ENCODE results near the gene ALG1L2.
"Not testable (repeated sequence)": the region's sequence is repeated elsewhere in the genome, so short reads cannot be mapped to it uniquely, and the experiment has no call there.

Gene ALG1L2, protein sequence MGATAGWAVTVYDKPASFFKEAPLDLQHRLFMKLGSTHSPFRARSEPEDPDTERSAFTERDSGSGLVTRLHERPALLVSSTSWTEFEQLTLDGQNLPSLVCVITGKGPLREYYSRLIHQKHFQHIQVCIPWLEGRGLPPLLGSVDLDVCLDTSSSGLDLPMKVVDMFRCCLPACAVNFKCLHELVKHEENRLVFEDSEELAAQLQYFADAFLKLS

DNA sequence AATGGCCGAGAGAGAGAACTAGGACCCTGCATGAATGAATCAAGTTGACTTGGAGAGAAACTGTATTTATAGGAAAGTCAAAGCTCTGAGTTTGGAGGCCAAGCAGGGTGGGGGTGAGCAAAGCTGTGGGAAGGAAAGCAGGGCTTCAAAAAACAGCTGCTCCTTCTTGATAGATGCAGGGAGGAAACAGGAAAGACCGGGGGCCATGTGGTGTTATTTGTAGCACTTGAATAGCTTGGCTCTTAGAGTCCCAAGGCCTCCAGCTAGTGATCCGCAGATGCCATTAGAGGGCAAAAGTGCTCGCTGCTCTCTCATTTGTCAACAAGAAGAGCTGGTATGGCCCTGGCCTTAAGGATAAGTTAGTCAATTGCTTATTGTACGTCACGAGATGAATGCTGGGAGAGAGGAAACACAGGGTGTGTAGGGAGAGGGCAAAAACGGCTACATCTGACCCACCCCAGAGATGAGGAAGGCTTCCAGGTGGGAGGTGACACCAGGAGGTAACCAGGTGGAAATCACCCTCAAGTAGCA, at the start of gene ALG1L2:
ALG1L2 (plus strand) TSS at position 481 of the 531 bp plus-strand sequence. CDS start 186 bp downstream, outside the sequence.
- no peak for DNase-seq

DNA sequence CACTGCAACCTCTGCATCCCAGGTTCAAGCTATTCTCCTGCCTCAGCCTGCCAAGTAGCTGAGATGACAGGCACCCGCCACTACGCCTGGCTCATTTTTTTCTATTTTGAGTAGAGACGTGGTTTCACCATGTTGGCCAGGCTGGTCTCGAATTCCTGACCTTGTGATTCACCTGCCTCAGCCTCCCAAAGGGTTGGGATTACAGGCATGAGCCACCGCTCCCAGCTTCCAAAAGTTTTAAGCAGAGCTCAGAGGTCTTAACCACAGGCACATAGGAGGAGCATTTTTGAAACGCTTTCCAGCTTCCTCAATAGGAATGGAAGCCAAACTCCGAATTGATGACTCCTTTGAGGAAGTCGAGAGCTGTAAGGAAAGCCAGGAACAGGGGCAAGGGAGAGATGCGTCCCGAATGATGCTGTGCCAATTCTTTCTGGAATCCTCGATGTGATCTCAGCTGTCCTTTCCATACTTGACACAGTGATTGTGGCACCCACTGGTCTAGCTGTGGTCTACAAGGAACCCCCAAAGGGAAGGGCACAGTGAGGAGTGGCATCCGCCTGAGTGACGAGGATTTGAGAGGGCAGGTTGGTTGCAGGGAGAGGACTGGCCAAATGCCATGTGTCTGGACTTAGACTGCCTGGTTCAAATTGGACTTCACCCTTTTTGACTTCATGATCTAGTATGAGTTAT, 44.4 kb upstream of the ALG1L2 start:
- DNase-seq = not testable (repeated sequence)

DNA sequence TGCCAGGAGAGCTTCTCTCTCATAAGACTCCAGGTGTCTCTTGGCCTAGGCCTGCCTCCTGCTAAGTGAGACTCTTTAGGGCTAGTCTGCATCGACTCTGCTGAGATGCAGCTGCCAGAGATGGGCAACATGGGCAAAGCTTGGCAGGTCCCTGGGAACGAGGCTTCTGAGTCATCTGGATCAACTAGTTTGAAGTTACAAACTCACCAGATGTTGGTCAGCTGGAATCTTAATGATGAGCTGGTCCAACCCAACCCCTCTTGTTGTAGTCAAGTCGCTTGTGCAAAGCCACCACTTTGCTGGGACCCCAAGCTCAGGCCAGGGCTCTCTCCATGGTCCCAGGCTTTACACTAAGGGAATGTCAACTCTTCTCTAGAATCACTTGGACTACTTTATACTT, 38.9 kb upstream of the ALG1L2 start:
- not testable (repeated sequence) for DNase-seq

DNA sequence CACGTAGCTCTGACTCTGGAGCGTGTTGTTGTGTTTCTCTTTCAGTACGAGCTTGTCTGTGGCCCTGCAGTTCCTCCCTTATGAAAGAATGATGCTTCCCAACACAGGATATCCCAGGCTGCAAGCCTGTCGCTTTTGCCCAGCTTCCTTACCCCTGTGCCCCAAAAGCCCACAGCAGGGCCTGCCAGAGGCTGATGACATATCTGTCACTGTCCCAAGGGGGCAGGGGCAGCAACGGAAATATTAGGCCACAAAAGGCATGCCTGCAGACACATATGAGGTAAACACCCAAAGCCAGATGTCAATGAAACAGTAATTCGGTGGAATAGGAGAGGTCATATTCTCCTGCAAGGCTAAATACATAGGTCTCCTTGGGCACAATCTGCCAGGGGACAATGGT, 38.0 kb upstream of the ALG1L2 start:
- DNase-seq = not testable (repeated sequence)

DNA sequence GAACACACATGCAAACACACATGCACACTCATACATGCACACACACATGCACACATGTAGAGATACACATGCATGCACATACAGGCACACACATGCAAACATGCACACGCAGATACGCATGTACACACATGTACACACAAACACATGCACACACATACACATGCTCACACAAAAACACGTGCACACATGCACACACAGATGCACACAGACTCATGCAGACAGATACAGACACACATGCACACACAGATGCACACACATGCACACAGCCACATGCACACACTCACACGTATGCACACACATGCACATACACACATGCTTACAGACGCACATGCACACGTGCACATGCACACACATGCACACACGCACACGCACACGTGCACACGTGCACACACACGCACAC, 37.3 kb upstream of the ALG1L2 start:
- DNase-seq = no peak

DNA sequence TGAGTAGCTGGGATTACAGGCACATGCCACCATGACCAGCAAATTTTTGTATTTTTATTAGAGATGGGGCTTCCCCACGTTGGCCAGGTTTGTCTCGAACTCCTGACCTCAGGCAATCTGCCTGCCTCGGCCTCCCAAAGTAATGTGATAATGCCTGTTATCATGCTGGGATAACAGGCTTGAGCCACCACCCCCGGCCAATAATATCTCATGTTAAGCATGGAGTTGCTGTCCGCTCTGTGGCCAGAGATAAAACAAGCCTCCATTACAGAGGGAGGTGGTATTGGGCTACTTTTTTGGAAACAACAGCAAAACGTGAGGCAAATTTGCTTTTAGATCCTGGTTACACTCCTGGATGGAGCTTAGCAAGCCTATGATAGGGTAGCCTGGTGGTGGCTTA, 32.9 kb upstream of the ALG1L2 start:
- DNase-seq = no peak

DNA sequence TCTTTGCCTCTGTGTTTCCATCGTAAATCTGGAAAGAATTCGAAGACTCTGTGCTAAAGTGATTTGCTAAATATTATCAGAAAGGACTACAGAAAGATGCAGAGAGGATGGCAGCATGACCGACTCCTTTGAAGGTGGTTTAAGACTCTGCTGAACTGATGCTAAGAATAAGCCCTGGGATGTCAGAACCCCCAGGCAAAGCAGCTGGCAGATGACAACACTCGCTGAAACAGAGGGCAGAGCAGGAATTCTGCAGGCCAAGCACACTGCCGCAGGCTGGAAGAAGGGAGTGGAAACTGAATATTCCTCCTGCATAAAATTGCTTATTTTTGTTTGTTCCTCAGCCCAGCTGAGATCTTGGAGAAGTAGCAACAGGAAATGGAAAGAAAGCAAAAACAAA, 29.3 kb upstream of the ALG1L2 start:
- DNase-seq = not testable (repeated sequence)

DNA sequence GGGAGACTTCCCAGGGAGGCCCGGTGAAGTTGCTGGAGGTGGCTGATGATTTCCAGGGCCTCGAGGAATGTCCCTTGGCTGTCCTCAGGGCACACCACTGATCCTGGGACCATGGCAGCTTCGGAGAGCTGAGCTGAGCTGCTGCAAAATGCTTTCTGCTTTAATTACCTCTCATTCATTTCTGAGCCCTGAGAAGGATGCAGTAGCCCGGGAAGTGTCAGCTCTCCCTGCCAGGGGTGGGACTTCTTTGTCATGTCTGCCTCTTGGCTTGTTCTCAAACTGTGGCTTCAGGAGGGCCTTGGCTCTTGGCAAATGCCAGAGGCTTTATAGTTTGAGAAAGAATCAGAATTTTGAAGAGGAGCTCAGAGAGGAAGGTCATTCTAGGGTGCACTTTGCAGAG, 28.7 kb upstream of the ALG1L2 start:
- not testable (repeated sequence) for DNase-seq

DNA sequence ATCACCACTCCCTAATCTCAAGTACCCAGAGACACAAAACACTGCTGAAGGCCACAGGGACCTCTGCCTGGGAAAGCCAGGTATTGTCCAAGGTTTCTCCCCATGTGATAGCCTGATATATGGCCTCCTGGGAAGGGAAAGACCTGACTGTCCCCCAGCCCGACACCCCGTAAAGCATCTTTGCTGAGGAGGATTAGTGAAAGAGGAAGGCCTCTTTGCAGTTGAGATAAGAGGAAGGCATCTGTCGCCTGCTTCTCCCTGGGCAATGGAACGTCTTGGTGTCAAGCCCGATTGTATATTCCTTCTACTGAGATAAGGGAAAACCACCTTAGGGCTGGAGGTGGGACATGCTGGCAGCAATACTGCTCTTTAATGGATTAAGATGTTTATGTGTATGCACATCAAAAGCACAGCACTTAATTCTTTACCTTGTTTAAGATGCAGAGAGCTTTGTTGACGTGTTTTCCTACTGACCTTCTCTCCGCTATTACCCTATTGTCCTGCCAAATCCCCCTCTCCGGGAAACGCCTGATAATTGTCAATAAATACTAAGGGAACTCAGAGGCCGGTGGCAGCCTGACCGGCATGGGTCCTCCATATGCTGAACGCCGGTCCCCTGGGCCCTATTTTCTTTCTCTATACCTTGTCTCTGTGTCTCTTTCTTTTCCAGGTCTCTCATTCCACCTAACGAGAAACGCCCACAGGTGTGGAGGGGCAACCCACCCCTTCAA, 23.9 kb upstream of the ALG1L2 start:
- not testable (repeated sequence) for DNase-seq

DNA sequence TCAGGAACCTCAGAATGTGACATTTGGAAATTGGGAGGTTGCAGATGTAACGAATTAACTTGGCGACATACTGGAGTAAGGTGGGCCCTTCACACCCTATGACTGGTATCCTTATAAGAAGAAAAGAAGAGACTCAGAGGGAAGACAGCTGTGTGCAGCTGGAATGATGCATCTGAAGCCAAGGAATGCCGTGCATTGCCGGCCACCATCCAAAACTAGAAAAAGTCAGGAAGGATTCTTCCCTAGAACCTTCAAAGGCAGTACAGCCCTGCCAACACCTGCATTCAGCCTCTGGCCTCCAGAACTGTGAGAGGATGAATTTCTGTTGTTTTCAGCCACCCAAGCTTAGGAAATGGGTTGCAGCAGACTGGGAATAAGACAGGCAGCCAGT, 23.4 kb upstream of the ALG1L2 start:
- not testable (repeated sequence) for DNase-seq

DNA sequence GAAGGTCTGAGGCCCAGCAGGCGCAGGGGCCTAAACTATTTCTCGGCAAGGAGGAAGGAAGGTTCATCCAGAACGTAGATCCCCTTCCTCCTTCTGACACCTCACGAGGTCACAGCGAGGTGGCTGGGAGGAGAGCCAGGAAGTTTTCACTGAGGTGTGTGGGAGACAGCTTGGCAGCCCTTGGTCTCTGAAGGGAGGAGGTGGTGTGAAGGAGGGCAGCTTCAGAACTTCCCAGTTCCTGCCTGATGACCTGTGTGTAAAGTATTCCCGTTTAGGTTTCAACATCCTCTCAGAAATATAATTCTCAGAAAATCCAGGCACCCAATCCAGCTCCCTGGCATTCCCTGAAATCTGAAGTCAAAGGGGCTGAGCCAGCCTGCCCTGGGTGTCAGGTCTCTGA, 22.9 kb upstream of the ALG1L2 start:
- DNase-seq = not testable (repeated sequence)

DNA sequence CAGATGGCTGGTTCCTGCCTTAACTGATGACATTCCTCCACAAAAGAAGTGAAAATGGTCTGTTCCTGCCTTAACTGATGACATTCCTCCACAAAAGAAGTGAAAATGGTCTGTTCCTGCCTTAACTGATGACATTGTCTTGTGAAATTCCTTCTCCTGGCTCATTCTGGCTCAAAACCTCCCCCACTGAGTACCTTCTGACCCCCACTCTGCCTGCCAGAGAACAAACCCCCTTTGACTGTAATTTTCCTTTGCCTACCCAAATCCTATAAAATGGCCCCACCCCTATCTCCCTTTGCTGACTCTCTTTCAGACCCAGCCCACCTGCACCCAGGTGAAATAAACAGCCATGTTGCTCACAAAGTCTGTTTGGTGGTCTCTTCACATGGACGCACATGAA, 22.5 kb upstream of the ALG1L2 start:
- DNase-seq = not testable (repeated sequence)

DNA sequence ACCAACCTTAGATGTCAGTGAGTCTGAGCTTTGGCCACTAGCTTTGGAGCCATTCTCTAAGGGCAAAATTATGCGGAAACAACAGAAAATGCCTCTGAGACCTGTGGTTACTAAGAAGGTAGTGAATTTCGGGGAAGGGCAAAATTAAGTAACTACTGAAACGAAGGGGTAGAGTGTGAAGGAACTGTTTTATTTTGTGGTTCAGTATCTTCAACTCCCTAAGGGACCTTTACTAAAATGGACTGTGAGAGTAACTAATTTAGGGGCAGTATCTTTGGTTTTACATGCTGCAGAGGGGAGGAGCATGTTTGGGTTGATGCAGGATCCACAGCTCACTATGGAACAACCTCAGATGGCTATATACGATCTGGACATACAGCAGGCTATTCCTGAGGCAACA, 8.0 kb upstream of the ALG1L2 start:
- no peak for DNase-seq

DNA sequence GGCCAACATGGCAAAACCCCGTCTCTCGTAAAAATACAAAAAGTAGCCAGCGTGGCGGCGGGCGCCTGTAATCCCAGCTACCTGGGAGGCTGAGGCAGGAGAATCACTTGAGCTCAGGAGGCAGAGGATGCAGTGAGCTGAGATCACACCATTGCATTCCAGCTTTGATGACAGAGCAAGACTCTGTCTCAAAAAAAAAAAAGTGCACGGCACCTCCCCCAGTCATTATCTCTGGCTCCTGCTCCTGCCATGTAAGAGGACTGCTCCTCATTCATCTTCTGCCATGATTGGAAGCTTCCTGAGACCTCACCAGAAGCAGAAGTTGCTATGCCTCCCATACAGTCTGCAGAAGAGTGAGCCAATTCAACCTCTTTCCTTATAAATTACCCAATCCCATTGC, 4.0 kb upstream of the ALG1L2 start:
- DNase-seq = no peak

DNA sequence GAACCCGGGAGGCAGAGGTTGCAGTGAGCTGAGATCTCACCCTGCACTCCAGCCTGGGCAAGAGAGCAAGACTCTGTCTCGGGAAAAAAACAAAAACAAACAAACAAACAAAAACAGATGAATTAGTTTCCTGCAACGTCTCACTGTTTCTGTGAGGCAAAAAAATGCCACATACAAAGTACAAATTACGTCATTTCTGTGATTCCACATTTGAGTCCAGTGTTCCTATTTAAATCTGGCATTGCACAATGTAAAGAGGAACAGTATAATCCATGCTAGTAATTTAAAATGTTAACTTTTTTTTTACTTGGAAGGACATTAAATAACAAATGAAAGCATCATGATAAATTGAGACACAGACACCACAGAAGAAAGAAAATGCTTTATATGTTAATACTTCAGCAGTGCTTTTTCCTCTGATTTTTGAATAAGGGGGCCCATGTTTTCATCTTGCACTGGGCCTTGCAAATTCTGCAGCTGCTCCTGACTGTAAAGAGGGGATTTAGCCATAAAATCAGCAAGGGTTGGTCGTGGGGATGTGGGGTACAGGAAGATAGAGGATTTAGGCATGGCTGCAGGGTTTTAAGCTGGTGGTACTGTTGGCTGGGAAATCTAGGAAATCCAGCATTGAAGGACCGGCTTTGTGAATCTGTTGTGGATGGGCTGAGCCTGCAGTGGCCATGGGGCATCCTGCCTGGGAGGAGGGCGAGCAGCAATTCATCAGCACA, 1.9 kb downstream of the ALG1L2 start:
- DNase-seq = not testable (repeated sequence)

DNA sequence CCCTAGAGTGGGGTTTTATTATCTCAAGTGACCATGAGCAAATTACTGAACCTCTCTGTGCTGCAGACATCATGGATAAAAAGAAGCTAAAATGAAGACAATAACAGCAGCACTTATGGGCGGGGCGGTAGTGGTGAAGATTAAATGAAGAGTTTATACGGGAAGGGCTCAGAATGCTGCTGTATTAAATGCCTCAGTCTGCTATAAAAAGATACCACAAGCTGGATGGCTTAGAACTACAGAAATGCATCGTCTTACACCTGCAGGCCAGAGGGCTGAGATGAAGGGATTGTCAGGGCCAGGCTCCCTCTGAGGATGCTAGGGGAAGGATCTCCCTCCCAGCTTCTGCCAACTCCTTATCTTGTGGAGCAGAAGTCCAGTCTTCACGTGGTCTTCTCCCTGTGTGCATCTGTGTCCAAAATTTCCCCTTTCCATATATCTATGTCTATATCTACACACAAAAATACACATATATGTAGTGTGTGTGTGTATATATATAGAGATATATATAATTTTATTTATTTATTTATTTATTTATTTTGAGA, 2.9 kb downstream of the ALG1L2 start:
- no peak for DNase-seq

DNA sequence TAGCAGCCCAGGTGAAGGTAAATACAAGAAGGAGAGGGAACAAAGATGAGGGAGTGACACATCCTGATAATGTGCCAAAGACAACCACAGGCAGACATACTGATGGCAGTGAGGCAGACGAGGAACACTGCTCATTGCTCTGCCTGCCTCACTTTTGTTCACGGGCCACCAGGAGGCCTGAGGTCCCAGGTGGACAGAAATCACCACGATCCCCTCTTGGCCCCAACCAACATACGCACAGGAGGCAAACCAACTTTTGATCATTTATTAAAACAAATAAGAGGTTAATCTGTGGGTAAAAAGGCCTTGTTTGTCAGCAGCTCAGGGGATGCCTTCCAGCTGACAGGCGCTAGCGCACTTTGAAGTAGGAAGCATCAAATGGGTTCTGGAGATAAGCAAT, 4.2 kb downstream of the ALG1L2 start:
- no peak for DNase-seq

DNA sequence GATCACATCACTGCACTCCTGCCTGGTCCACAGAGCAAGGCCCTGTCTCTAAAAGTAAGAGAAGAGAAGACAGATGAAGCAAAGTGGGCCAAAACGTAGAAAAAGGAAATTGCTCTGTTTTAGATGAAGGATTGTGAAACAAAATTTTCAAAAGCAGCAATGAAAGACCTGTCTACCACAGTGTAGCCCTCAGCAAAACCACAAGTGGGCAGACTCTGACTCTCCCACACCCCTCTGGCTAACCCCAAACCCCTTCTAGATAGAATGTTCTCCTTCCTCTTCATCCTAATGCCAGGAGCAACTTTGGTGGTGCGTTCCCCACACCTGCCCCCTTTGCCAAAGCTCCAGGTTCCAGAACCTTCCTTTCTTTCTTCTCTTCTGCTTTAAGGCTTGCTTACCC, 5.0 kb downstream of the ALG1L2 start:
- DNase-seq = not testable (repeated sequence)

DNA sequence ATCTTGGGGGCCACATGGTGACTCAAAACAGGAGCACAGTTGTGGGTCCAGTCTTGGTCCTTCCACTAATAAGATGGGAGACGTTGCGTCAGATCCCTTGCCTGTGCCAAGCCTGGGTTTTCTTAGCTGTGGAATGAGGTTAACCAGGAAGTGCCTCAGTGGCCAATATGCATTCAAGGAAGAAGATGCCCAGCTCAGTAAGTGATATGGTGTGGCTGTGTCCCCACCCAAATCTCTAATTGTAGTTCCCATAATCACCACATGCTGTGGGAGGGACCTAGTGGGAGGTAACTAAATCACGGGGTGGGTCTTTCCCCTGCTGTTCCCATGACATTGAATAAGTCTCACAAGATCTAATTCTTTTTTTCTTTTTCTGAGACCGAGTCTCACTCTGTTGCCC, 6.4 kb downstream of the ALG1L2 start:
- no peak for DNase-seq

DNA sequence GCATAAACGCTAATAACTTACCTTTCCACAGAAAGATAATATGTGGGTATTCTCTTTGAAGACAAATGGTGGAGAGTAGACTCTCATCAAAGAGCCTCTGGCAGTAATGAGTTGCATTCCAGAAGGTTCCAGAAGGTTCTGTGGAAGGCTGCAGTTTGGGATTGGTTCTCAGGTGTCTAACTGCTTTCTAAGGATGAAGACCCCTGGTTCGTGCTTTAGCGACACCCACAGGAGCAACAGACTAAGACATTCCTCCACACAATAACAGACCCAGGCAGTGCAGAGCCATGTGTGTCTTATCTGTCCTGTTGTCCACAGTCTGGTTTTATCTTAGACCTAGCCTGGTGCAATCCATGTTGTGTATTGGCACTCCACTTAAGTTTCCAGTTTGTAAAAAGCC, 9.1 kb downstream of the ALG1L2 start:
- not testable (repeated sequence) for DNase-seq

DNA sequence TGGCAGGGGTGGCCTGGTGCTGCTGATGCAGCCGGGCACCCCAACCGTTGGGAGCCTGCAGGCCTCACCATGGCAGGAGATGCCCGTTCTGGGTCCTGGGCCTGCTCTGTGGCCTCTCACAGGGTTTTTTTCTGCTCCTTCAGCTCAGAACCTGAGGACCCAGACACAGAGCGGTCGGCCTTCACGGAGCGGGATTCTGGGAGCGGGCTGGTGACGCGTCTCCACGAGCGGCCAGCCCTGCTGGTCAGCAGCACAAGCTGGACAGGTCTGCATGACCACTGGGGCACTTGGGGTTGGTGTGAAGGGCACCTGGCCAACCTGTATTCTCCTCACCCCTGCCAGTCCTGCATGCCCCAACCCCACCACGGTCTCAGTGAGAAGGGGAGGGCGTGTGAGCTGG, 10.3 kb downstream of the ALG1L2 start:
- no peak for DNase-seq

DNA sequence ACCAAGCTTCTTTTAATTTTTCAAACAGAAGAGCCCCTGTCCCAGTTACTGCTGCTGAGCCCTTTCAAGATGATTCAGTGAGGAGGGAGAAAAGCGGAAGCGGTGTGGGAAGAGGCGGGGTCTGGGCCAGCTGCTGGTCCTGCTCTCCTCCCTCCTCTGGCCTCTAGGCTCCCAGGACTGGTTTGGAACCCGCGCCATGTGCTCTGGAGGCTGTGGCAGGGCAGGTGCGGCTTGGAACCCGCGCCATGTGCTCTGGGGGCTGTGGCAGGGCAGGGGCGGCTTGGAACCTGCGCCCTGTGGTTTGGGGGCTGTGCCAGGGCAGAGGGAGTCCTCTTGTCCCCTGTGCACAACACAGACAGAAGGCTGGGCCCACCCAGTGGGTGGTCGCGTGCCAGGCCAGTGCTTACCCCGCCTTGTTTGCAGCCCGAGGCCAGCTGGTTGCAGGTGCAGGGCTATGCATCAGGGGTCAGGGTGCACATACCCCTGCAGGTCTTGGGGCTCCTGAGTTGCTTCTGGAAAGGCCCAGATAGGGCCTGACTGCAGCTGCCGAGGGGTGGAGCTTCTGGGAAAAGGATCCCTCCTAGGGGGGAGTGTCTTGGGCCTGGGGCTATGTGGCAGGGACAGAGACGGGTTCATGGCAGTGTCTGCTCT, 12.2 kb downstream of the ALG1L2 start:
- peak; percentile 40 for DNase-seq
